Measurements from ENCODE around the gene RCN1. TPM values are rescaled to one million over a fixed set of nuclear protein-coding genes. Genes with fewer than 3 reads are reported as not detected.

The RCN1 gene
- polyA plus RNA-seq, 1 donor (not counting 4 experiments of a cell fraction or from before 2014, with no cell fraction given) = 46.2 TPM

DNA sequence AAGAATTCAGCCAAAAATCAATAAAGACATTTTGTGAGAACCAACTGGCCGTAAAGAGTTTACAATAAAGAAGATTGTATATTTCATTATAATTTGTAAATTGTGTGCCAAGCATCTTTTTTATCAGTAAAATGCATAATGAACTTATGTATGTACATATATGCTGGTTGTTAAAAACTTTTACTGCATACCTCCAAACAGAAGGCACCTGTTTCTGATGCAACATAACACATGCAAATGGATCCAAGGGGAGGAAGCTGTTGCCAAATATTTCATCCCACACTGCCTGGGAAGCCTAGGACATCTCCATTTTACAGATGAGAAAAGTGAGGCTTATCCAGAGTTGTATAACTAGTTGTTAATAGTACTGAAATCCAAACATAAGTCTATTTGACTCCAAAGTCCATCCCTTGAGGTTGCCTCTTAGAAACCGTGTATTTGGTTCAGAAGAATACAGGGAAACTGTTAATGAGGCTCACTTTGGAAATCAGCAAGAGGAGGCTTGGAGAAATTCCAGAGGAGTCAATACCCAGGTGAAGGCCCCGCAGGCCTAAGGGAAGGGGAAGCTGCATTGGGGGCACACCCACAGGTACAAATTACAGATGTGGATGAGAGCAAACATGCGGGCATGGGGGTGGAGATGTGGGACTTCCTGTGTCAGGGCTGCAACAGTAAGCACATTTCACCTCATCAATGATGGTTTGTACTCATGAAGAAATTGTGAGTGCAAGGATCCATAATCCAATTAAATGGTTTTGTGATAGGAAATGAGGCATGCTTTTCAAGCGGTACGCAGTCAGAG is 51.1 kb downstream of the RCN1 start:
- Histone ChIP-seq H3K36me3 (ENCODE audit: control insufficient read depth in 2 of 2, extremely low read depth in 1 of 2, insufficient read depth in 2 of 2, low read length in 2 of 2) (no peaks in the 10 kb centered on the region), H3K9ac (ENCODE audit: control insufficient read depth, extremely low read depth, insufficient read depth, low read length) (no peak overlapping the region), H3K27ac (ENCODE audit: control insufficient read depth, insufficient read depth, low read length) (no peak overlapping the region), H3K4me1 (ENCODE audit: control insufficient read depth, extremely low read depth, insufficient read depth, low read length) (peaks cover 10% of the 10 kb centered on the region), H3K4me3 (ENCODE audit: control insufficient read depth in 2 of 3, extremely low read depth in 1 of 3, insufficient read depth in 2 of 3, low read depth in 1 of 3, low read length in 3 of 3) (no peak overlapping the region), H2AFZ (ENCODE audit: control insufficient read depth, low read length) (no peak overlapping the region), H3K27me3 (ENCODE audit: control insufficient read depth, extremely low read depth, insufficient read depth, low read length) (no peaks in the 10 kb centered on the region), H3K79me2 (ENCODE audit: control insufficient read depth, insufficient read depth, low read length) (no peaks in the 10 kb centered on the region), H3K9me3 (ENCODE audit: control insufficient read depth, low read depth, low read length) (no peaks in the 10 kb centered on the region), H3K4me2 (ENCODE audit: control insufficient read depth, extremely low read depth, insufficient read depth, low read depth, low read length) (no peak overlapping the region), H3K9me1 (ENCODE audit: control insufficient read depth, extremely low read depth, insufficient read depth, low read length) (no peaks in the 10 kb centered on the region), H4K20me1 (ENCODE audit: control insufficient read depth, extremely low read depth, insufficient read depth, low read length) (no peaks in the 10 kb centered on the region)
- FAIRE-seq (no peak), DNase-seq (ENCODE audit: low read depth, low spot score) (no peak)
- dilution Hi-C loops (cut with MboI; ENCODE audit: extremely low pct_ligation_motif_present, low sequenced_read_pairs) = no loop called here
- TF ChIP-seq, protein P1, sequence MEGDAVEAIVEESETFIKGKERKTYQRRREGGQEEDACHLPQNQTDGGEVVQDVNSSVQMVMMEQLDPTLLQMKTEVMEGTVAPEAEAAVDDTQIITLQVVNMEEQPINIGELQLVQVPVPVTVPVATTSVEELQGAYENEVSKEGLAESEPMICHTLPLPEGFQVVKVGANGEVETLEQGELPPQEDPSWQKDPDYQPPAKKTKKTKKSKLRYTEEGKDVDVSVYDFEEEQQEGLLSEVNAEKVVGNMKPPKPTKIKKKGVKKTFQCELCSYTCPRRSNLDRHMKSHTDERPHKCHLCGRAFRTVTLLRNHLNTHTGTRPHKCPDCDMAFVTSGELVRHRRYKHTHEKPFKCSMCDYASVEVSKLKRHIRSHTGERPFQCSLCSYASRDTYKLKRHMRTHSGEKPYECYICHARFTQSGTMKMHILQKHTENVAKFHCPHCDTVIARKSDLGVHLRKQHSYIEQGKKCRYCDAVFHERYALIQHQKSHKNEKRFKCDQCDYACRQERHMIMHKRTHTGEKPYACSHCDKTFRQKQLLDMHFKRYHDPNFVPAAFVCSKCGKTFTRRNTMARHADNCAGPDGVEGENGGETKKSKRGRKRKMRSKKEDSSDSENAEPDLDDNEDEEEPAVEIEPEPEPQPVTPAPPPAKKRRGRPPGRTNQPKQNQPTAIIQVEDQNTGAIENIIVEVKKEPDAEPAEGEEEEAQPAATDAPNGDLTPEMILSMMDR (optimal IDR thresholded peaks at IDR 0.05 in 1 of 3, IDR thresholded peaks at IDR 0.05 in 1 of 3, conservative IDR thresholded peaks at IDR 0.05 in 1 of 3; ENCODE audit: extremely low read depth in 1 of 3, insufficient read depth in 2 of 3, low read length in 3 of 3) = no peak
- no peak for TF ChIP-seq EZH2 (IDR thresholded peaks at IDR 0.05; ENCODE audit: low read length)

DNA sequence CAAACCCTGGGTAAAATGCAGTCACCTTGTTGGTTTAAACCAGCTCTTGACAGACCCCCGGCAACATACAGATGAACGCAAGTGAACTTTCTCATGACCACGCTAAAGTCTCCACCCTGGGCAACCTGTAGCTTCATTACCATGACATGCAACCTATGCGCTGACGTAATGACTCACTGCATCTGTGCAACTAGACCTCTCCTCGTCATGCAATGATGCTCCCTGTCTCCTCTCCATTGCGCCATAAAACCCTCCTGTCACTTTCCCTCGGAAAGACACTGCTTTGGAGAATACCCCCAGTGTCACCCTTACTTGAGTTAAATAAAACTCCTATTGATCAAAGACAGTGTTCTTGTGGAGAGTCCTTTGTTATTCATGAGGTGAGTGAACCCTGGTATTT is 52.5 kb downstream of the RCN1 start:
- Histone ChIP-seq H3K4me3 (ENCODE audit: control insufficient read depth in 2 of 3, extremely low read depth in 1 of 3, insufficient read depth in 2 of 3, low read depth in 1 of 3, low read length in 3 of 3) (no peak overlapping the region), H3K27me3 (ENCODE audit: control insufficient read depth, extremely low read depth, insufficient read depth, low read length) (no peaks in the 10 kb centered on the region), H3K9me1 (ENCODE audit: control insufficient read depth, extremely low read depth, insufficient read depth, low read length) (no peaks in the 10 kb centered on the region), H2AFZ (ENCODE audit: control insufficient read depth, low read length) (no peak overlapping the region), H3K36me3 (ENCODE audit: control insufficient read depth in 2 of 2, extremely low read depth in 1 of 2, insufficient read depth in 2 of 2, low read length in 2 of 2) (no peaks in the 10 kb centered on the region), H3K4me1 (ENCODE audit: control insufficient read depth, extremely low read depth, insufficient read depth, low read length) (no peaks in the 10 kb centered on the region), H3K9ac (ENCODE audit: control insufficient read depth, extremely low read depth, insufficient read depth, low read length) (no peak overlapping the region), H3K9me3 (ENCODE audit: control insufficient read depth, low read depth, low read length) (no peaks in the 10 kb centered on the region), H4K20me1 (ENCODE audit: control insufficient read depth, extremely low read depth, insufficient read depth, low read length) (no peaks in the 10 kb centered on the region), H3K4me2 (ENCODE audit: control insufficient read depth, extremely low read depth, insufficient read depth, low read depth, low read length) (no peak overlapping the region), H3K79me2 (ENCODE audit: control insufficient read depth, insufficient read depth, low read length) (no peaks in the 10 kb centered on the region), H3K27ac (ENCODE audit: control insufficient read depth, insufficient read depth, low read length) (no peak overlapping the region)
- TF ChIP-seq, protein P1 (optimal IDR thresholded peaks at IDR 0.05 in 1 of 3, IDR thresholded peaks at IDR 0.05 in 1 of 3, conservative IDR thresholded peaks at IDR 0.05 in 1 of 3; ENCODE audit: extremely low read depth in 1 of 3, insufficient read depth in 2 of 3, low read length in 3 of 3) = no peak
- TF ChIP-seq EZH2 (IDR thresholded peaks at IDR 0.05; ENCODE audit: low read length) = no peak
- no peak for FAIRE-seq
- dilution Hi-C loops (cut with MboI; ENCODE audit: extremely low pct_ligation_motif_present, low sequenced_read_pairs) = no loop called here
- no peak for DNase-seq (ENCODE audit: low read depth, low spot score)

All from keratinocyte (primary cell).